Brain microvascular endothelial cell (primary cell): Measurements from ENCODE around the gene DSC3.
A peak's percentile ranks its signal among the peaks of the same experiment; 100 is the strongest.

Source experiments
- DNase-seq: peaks from one replicate; pipeline ENCODE4 v3.0.0-alpha.2; 2020
- H3K27ac ChIP-seq: fragments of 250-450 bp; sonication (Bioruptor Pico); 2 replicates; pipeline ENCODE4 v1.5.1; 2020; ENCODE audit warnings: mild to moderate bottlenecking, moderate library complexity
- H3K27me3 ChIP-seq: fragments of 250-450 bp; sonication (Bioruptor Pico); replicated peaks from 2 replicates; pipeline ENCODE4 v1.5.1; 2020; ENCODE audit warnings: mild to moderate bottlenecking
- H3K36me3 ChIP-seq: fragments of 250-450 bp; sonication (Bioruptor Pico); replicated peaks from 2 replicates; pipeline ENCODE4 v1.5.1; 2020; ENCODE audit warnings: mild to moderate bottlenecking
- H3K4me3 ChIP-seq: 2 replicates; pipeline ENCODE4 v1.5.1; 2011; ENCODE audit warnings: low read depth, mild to moderate bottlenecking, control low read depth, low read length, moderate library complexity
- CTCF ChIP-seq: IDR thresholded peaks from 2 replicates; pipeline ENCODE4 v1.5.1; 2011; ENCODE audit warnings: low read depth, mild to moderate bottlenecking, moderate library complexity, low read length, control low read depth, inconsistent platforms; ENCODE audit errors: missing control alignments
- in situ Hi-C: cut with HindIII; loops from 2 replicates; pipeline ENCODE4 v1.10.0; 2017; ENCODE audit warnings: low sequenced_read_pairs, low pct_ligation_motif_present

The DSC3 gene

GRCh38 chr18:31046916-31047315, 4.4 kb upstream of the DSC3 start:
- H3K4me3 ChIP-seq, result no peak overlapping the region
- DNase-seq, result no peak
- TF ChIP-seq CTCF, result no peak
- H3K27me3 ChIP-seq, result peaks cover 11% of the 10 kb centered on the region
- H3K27ac ChIP-seq, result no peak overlapping the region
- no peaks in the 10 kb centered on the region for H3K36me3 ChIP-seq
- in situ Hi-C loops, result no loop called here

GRCh38 chr18:31045599-31045998, 3.1 kb upstream of the DSC3 start:
- in situ Hi-C loops, result no loop called here
- H3K27ac ChIP-seq, result no peak overlapping the region

GRCh38 chr18:31044926-31045325, 2.4 kb upstream of the DSC3 start:
- Histone ChIP-seq H3K4me3 (no peak overlapping the region), H3K27ac (no peak overlapping the region), H3K27me3 (peaks cover 24% of the 10 kb centered on the region), H3K36me3 (no peaks in the 10 kb centered on the region)
- DNase-seq, result no peak
- in situ Hi-C loops, result no loop called here
- TF ChIP-seq CTCF, result no peak

More at GRCh38 chr18:31045599-31045998, 3.1 kb upstream of the DSC3 start:
- DNase-seq, result no peak
- Histone ChIP-seq H3K4me3 (no peak overlapping the region), H3K27me3 (peaks cover 24% of the 10 kb centered on the region), H3K36me3 (no peaks in the 10 kb centered on the region)
- no peak for TF ChIP-seq CTCF

GRCh38 chr18:31043709-31044108, 1.2 kb upstream of the DSC3 start:
- Histone ChIP-seq H3K4me3 (no peak overlapping the region), H3K27me3 (peaks cover 24% of the 10 kb centered on the region), H3K27ac (no peak overlapping the region), H3K36me3 (no peaks in the 10 kb centered on the region)
- in situ Hi-C loops, result no loop called here
- no peak for DNase-seq
- TF ChIP-seq CTCF, result no peak

- peak overlapping the region; percentile 63 for H3K27ac ChIP-seq
- H3K36me3 ChIP-seq, result no peaks in the 10 kb centered on the region
- no peak for TF ChIP-seq CTCF
- H3K4me3 ChIP-seq, result peak overlapping the region; percentile 63
- no peak for DNase-seq
- peaks cover 24% of the 10 kb centered on the region for H3K27me3 ChIP-seq
- in situ Hi-C loops, result no loop called here
Observed at GRCh38 chr18:31042084-31042405, 497 bp downstream of the DSC3 start.

GRCh38 chr18:31041271-31042083, 1.1 kb downstream of the DSC3 start:
- in situ Hi-C loops, result no loop called here
- Histone ChIP-seq H3K36me3 (no peaks in the 10 kb centered on the region), H3K27me3 (peaks cover 24% of the 10 kb centered on the region), H3K27ac (peak overlapping the region; percentile 63), H3K4me3 (peak overlapping the region; percentile 63)
- no peak for DNase-seq
- TF ChIP-seq CTCF, result no peak
